A549 (cell line): ENCODE results near the gene REC114.

Experiments used
- BHLHE40 ChIP-seq: IDR thresholded peaks from 2 replicates; pipeline ENCODE4 v1.6.1; 2012; ENCODE audit warnings: low read depth, low read length, inconsistent platforms
- CHD4 ChIP-seq: fragments of 200-600 bp; sonication (generic); IDR thresholded peaks from 2 replicates; pipeline ENCODE4 v1.6.1; 2016; ENCODE audit warnings: antibody characterized with exemption, mild to moderate bottlenecking, borderline replicate concordance
- CTCF ChIP-seq: fragments of >200 bp; sonication (Bioruptor Twin); formaldehyde crosslinking; IDR thresholded peaks from 3 replicates; pipeline ENCODE4 v1.5.1; 2016
- EHMT2 ChIP-seq: fragments of 200-600 bp; sonication (generic); IDR thresholded peaks from 2 replicates; pipeline ENCODE4 v1.6.1; 2016; ENCODE audit warnings: antibody characterized with exemption, low read depth, mild to moderate bottlenecking, moderate library complexity
- EP300 ChIP-seq, 2 experiments: fragments of >200 bp; sonication (Bioruptor Twin); formaldehyde crosslinking; IDR thresholded peaks; 2 replicates in 1 of 2; 3 replicates in 1 of 2; pipeline ENCODE4 v1.6.1; 2016 to 2017
- POLR2A ChIP-seq: IDR thresholded peaks from 2 replicates; pipeline ENCODE4 v1.6.1; 2012; ENCODE audit warnings: mild to moderate bottlenecking, low read length
- POLR2AphosphoS2 ChIP-seq: conservative IDR thresholded peaks from 2 replicates; pipeline ENCODE4 v1.6.1; 2012; ENCODE audit warnings: low read length, improper control_type of control experiment, inconsistent platforms
- RAD21 ChIP-seq, 2 experiments: fragments of >200 bp in 1 of 2; sonication (Bioruptor Twin) in 1 of 2; formaldehyde crosslinking in 1 of 2; IDR thresholded peaks in 1 of 2; conservative IDR thresholded peaks in 1 of 2; 2 replicates in 1 of 2; 3 replicates in 1 of 2; pipeline ENCODE4 v1.6.1; 2012 to 2018; ENCODE audit warnings: inconsistent platforms in 1 of 2
- REST ChIP-seq: fragments of 200-600 bp; sonication (generic); IDR thresholded peaks from 2 replicates; pipeline ENCODE4 v1.6.1; 2016; ENCODE audit warnings: antibody characterized with exemption, mild to moderate bottlenecking, moderate library complexity
- RNF2 ChIP-seq: fragments of 200-600 bp; sonication (generic); IDR thresholded peaks from 2 replicates; pipeline ENCODE4 v1.6.1; 2016; ENCODE audit warnings: low read depth, mild to moderate bottlenecking, antibody characterized with exemption, moderate library complexity, borderline replicate concordance
- USF2 ChIP-seq: fragments of 450-650 bp; IDR thresholded peaks from 2 replicates; pipeline ENCODE4 v1.6.1; 2014; ENCODE audit warnings: antibody characterized with exemption

- TF ChIP-seq USF2 (no peak), CHD4 (no peak), EHMT2 (no peak), CTCF (no peak), RAD21 (conservative IDR thresholded peaks at IDR 0.05 in 1 of 2, IDR thresholded peaks at IDR 0.05 in 1 of 2) (no peak), BHLHE40 (no peak), EP300 (IDR thresholded peaks at IDR 0.05) (no peak), REST (no peak), POLR2AphosphoS2 (no peak), POLR2A (no peak), RNF2 (no peak)
Measured at GRCh38 chr15:73602446-73602843, 159.5 kb downstream of the REC114 start.
